ENCODE data around the gene FUCA1. TPM values are rescaled to one million over a fixed set of nuclear protein-coding genes. Genes with fewer than 3 reads are reported as not detected.

The FUCA1 gene
- total and polyA plus RNA-seq, 2 of the 8 experiments (the other 6 are each of a cell fraction or from before 2014, with no cell fraction given) = 5.9 to 6.4 TPM

DNA sequence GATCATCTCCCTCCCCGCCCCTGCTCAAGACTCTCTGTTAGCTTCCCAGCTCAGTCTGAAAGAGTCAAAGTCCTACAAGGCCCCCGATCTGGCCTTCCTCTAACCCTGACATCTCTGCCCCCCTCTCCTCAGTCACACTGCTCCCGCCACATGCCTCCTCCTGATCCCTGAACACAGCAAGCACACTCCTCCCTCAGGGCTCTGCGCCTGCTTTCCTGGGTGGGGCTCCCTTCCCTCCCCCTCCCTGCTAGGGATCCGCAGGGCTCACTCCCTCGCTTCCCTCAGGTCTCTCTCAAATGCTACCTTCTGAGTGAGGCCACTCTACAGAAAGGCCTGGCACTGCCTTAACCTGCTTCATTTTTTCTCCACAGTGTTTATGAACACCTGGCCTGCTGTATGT lies 61.8 kb downstream of the FUCA1 start (continued):
- no peak for TF ChIP-seq KDM5A (IDR thresholded peaks at IDR 0.05; ENCODE audit: low read length)
- no peak for TF ChIP-seq PHF8 (conservative IDR thresholded peaks at IDR 0.05; ENCODE audit: low read depth, low read length)
- TF ChIP-seq, protein P1, sequence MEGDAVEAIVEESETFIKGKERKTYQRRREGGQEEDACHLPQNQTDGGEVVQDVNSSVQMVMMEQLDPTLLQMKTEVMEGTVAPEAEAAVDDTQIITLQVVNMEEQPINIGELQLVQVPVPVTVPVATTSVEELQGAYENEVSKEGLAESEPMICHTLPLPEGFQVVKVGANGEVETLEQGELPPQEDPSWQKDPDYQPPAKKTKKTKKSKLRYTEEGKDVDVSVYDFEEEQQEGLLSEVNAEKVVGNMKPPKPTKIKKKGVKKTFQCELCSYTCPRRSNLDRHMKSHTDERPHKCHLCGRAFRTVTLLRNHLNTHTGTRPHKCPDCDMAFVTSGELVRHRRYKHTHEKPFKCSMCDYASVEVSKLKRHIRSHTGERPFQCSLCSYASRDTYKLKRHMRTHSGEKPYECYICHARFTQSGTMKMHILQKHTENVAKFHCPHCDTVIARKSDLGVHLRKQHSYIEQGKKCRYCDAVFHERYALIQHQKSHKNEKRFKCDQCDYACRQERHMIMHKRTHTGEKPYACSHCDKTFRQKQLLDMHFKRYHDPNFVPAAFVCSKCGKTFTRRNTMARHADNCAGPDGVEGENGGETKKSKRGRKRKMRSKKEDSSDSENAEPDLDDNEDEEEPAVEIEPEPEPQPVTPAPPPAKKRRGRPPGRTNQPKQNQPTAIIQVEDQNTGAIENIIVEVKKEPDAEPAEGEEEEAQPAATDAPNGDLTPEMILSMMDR (IDR thresholded peaks at IDR 0.05; ENCODE audit: control extremely low read depth in 1 of 3, insufficient read depth in 1 of 3, low read depth in 1 of 3, low read length in 3 of 3) = no peak

Measured in H1 (cell line).